Glomerular visceral epithelial cell (primary cell): Measurements from ENCODE around the gene SUSD1.

Experiments used
- DNase-seq: peaks from one replicate; pipeline ENCODE4 v3.0.0-alpha.2; 2016; ENCODE audit errors: extremely low spot score

SUSD1 gene

DNA sequence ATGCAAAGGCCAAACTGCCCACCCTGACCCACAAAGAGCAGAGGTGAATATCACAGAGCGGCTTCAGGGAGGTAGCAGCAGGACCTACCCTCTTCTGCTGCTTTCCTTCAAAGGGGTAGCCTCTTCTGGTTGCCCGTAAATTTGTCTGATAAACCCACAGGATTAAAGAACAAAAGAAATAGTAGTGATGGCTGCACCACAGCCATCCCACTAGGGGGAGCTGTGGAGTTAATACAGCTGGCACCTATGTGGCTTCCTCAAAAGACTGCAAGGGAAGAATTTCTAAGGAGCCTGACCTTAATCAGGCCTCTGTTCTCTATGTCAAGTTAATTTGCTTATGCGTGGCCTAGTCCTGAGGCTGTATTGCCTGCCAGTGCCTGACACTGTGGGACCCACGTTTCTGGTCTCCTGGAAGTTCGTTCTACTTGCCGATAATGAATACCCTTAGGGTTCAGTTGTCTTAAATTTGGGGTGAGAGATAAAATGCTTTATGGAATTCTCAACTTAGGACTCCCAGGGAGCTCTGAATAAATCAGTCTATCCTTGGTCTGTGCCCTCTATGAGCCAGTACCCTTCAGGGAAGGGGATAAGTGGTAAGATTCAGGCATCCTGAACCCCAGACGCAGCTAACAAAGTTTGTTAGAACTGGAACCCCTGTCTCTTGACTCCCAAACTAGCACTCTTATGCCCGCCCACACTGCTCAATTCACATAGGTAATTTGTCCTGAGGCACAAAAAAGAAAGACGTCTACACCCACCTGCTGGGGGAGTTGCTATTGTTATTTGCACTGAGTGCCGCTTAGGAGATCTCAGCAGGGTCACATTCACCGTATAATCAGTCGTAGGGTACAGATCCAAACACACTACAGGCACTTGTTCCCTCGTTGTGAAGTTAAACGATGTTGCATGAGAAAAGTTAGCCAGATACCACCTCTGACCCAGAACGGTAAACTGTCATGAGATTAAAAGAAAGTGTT, 77.1 kb downstream of the SUSD1 start:
- DNase-seq, result peak; percentile 77

DNA sequence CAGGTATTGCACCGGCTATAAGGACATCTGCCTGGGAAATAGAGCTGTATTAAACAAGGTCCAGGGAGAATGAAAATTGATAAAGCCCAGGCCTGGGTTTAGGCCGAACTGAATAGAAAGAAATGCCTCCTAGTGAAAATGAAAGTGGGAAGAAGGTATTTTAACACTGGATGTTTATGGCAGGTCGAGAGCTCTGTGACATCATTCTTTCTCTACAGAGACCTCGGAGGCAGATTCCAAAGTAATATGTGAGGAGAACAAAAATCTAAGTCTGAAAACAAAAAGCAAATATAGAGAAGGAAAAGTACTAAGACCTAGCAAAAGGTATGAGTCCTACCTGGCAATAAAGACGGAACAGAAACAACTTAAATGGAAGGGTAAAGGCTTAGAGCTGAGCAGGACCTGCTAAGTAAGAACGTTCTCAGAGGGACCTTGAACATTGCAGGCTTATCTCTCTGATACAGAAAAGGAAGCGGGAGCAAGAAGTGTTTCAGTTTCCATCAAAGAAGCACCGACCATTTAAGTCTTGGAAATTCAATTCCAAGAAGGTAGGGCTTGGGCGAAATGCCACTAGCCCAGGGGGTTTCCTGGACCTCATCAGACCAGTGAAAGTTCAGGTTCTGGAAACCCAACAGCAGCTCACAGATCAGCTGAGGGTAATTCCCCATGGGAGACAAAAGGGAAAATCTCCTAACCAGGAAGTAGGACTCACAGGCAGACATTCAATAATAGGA, 80.0 kb downstream of the SUSD1 start:
- DNase-seq, result no peak

DNA sequence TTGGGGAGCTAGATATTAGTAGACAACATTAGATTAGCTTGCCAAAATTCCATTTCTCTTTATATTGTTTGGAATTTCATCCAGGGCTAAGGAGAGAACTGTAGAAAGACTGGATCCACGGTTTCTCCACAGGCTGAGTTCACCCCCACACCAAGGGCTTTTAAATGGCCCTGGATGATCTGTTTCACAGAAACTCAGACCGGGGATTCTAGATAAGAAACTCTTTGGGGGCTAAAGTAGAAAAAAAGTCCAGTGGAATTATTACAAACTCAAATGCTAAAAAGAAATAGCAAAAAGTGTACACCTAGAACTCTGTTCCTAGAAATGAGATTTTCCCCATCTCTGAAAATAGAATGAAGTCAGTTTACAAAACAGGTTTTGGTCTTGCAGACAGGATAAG, 80.9 kb downstream of the SUSD1 start:
- DNase-seq, result no peak

DNA sequence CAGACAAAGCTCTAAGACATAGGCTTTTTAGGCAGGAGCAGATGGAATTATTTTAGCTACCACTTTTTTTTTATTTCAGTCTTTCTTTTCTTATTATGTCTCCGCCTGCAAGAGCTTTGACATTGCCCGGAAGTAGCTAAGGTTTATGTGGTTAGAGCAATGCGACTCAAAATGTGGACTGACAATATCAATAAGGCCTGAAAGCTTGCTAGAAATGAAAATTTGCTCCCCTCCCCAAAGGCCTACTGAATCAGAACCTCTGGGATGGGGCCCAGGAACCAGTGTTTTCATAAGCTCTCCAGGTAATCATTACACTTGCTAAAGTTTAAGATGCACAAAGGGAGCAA, 81.3 kb downstream of the SUSD1 start:
- no peak for DNase-seq

DNA sequence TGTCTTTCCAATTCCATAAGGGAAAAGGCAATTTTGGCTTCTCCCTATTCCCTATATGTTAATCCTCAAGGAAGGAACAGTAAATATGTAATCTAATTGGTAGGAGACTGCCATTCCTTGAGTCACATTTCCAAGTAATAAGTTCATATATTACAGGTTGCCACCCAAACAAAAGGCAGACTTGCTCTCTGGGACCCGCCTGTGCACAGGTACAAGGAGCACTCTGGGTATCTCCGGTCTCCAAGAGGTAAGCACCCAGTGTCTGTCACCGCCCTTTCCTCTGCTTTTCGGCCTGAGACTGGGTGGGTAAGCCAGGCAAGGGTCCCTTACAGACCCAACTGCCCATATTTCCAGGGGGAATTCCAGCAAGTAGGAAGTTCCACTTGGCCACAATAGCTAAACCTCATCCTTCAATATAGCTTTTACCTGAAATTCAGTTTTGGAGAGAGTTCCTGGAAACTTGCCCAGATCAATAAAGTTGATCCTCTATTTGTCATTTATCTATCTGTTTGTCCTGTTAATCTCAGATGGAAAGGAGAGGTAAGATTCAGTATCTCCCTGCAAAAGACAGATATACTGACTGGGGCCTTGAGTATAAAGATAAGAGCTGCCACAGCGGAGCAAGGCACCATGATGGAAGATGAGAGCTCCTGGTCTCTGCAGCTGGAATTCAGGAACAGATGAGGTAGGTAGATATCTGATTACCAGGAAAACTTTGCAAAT, 81.8 kb downstream of the SUSD1 start:
- no peak for DNase-seq

DNA sequence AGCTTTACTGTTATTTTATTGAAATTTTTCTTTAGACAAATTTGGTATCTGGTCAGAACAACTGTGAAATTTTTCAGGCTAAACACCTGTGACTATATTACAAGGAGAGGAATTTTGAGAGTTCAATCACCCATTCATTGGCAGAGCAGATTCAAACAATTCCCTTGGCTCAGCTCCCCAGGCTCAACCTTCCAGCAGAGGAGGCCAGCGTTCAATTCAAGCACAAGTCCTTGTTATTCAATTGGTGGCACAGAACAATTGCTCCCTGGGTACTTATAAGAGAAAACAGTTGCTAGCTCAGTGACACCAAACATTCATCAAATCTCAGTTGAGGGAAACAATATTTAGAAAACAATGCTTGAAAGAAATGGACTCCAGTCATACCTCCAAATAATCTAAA, 83.3 kb downstream of the SUSD1 start:
- no peak for DNase-seq

DNA sequence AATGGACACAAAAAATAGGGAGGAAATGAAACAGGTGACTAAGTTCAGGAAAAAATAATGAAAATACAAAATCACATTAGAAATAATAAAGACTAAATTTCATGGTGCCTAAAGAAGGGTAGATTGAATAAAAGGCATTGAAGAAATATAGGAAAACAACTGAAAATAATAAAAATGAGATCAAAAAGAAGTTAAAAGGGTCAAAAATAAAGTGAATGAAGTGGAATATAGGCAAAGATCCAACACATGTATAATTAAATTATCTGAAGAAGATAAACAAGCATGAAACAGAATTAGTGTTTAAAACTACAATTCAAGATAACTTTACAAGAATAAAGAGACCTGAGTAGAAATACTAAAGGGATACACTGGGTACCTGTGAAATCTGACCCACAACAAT, 87.6 kb downstream of the SUSD1 start:
- DNase-seq, result no peak

DNA sequence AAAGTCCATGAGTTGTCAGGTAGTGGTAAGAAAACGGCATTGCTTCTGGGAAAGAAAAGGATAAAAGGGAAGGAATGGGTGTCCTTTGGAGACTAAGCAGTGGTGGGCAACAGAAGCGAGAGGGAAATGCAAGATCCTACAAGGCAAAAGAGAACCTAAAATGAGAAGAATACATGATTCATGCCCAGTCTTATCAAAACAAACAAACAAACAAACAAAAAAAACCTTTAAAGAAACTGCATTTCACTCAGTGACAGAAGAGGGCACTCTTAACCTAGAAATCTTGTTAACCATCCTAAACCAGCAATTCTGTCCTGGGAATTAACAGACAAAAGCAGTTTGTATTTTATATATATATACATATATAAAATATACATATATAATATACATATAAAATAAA, 88.5 kb downstream of the SUSD1 start:
- no peak for DNase-seq

DNA sequence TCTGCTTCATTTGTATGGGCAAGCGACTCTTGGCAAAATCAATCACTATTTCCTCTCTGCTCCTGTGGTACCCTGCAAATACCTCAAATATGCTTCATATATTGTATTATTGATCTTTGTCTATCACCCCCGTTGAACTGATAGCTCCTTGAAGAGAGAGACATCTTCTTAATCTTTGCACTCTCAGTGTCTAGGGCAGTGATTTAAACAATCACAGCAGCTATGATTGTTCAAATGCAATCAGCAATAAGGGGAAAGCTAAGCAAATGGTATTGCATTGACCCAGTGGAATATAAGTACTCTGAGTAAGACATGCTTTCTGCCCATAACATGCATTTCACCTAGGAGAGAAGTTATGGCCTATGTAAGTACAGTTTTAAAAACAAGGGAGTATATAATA, 90.2 kb downstream of the SUSD1 start:
- no peak for DNase-seq

DNA sequence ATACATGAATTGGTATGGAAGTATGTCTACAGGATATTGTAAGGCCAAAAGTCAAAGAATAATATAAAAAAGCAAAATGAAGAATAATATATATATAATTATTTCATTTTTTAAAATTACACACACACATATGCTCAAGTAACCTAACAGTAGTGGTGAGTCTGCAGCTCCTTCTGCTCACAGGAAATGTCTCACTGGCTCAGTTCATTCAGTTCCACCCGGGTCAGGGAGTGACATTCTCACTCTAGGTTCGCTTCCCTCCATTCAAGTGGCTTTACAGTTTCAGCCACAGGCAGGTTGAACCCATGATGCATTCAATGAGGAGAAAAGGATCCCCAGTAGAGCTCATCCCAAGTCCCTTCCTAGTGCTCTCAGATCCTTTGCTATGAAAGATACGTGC, 90.8 kb downstream of the SUSD1 start:
- DNase-seq, result no peak

DNA sequence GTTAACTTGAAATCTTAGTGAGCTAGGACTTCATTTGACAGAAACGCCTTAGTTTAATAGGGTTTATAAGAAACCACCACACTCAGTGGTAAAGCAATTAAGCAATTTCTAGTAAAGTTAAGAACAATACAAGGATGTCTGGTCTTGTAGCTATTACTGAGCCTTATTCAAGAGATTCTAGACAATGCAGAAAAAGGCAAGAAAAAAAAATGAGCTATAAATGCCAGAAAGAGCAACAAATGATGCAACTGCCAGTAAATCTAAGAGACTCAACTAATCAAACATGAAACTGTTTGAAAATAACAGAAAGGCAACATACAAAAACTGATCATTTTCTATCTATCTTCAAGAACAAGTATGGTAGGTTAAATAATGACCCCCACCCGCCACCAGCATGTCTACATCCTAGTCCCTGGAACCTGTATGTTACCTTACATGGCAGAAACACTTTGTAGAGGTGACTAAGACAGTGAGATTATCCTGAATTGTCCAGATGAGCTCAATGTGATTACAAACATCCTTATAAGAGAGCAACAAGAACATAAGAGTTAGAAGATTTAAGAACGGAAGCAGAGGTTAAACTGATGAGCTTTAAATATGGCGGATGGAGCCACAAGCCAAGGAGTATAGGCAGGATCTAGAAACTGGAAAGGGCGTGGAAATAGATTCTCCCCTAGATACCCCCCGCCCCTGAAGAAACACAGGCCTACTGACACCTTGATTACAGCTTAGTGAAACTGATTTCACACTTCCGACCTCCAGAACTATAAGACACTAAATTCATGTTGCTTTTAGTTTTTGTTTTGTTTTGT, 93.0 kb downstream of the SUSD1 start:
- no peak for DNase-seq

DNA sequence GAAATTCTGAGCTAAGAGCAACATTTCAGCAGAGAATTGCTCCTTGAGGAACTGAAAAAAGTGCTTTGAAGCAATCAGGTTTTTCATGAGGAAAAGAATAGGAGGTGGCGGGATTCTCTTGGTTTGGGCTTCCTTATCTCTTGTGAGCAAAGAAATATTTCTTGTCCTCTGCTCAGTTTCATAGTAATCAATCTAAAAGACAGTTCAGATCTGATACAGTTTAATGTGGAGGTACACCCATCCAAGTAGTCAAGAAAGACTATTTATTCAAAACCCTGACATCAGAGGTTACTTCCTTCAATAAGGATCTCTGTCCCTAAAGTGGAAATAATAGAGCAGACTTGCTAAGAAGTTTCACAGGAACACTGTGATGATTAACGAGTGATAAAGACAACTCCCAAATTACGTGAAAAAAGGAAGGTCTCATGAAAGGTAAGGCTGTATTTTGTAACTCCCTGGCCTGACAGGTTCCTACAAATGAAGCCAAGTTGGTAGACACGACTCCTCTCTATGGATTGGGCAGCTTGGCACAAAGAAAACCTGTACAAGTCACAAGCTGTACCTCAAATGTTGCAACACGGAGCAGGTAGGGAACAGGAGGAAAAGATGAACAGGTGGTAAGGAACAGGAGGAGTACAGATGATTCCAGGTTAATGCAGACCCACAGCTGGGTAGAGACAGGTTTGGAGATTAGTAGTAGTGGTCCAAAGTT, 94.1 kb downstream of the SUSD1 start:
- DNase-seq, result no peak

DNA sequence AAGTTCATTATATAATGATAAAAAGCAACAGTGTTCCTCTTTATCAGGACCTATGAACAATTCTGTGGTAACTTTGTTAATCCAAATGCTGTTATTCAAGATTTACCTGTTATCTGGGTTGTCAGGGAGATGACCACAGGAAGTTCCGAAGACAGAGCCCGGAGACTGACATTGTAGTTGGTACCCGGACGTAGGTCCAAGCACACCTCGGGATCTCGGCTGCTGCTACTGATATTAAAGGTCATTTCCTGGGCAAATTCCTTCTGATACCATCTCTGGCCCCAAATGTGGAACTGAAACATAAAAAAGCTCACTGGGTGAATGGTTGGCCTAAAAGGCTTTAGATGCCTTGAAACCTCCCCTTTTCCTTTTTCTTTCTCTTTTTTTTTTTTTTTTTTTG, 96.7 kb downstream of the SUSD1 start:
- DNase-seq, result no peak

DNA sequence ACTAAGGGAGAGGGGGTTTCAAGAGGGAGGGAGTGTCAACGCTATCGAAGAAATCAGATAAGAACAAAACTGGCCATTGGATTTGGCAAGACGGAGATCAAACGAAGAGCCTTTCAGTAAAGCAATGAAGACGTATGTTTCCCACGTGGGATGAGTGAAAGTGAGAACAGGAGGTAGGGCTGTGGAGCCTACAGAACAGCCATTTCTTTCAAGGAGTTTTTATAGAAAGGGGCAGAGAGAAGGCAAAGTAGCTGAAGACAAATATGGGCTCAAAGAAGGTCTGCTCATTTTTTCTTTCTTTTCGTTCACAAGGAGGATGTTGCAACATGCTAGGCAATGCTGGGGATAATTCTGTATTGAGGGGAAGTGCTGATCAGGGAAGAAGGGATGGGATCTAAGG, 98.3 kb downstream of the SUSD1 start:
- no peak for DNase-seq

DNA sequence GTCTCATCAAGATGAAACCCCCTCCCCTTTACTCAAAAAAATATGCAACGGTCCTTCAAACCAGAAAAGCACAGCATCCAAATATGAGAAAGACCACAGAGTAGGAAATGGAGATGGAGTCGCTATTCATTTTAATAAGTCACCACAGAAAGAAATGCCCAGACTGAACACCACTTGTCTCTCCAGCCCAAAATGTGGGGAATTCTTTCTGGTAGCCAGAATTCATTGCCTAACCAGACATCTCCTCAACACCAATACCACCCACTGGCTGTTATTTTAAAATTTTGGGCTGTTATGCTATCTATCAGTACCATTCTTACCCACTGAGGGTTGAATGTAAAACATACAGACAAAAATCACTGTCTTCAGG, 100.1 kb downstream of the SUSD1 start:
- DNase-seq, result no peak

DNA sequence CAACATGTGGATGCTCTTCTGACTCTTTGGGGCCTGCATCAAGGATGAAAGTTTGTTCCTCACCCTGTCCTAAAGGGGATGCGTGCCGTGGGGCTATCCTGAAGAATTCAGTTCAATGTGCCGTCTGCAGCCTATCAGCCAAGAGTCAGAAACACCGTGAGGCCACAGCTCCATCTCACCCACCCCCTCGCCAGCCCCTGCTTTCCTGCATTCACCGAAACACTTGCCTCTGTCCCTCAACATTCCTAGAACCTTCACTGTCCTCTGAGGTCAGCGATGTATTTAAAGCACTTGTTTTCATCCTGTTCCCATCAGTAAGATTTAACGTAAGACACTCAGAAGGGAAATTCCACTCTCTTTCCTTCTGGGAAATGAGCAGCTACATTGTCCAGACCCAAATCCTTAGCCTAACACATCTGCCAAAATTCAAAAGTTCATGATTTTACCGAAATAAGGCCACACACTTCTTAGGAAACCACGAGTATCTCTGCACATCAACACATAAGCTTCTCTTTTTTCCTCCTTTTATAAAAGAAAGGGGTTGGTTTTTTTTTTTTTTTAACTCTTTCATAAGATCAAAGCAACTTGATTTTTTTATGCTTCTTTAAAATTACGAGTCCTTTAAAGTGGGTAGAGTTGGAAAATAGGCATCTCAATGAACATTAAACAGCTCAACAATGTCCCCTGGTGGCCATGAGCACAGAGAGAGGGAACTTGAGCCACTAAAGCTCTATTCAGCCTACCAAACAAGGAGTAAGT, 100.7 kb downstream of the SUSD1 start:
- peak; percentile 98 for DNase-seq

DNA sequence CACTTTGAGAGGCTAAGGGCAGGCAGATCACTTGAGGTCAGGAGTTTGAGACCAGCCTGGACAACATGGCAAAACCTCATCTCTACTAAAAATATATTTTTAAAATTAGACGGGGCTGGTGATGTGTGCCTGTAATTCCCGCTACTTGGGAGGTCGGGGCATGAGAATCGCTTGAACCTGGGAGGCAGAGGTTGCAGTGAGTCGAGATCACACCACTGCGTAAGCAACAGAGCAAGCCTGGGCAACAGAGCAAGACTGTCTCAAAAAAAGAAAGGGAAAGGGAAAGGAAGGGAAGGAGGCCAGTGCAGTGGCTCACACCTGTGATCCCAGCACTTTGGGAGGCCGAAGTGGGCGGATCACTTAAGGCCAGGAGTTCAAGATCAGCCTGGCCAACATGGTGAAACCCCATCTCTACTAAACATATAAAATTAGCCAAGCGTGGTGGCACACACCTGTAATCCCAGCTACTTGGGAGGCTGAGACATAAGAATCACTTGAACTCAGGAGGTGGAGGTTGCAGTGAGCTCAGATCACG, 101.4 kb downstream of the SUSD1 start:
- DNase-seq, result peak; percentile 61

DNA sequence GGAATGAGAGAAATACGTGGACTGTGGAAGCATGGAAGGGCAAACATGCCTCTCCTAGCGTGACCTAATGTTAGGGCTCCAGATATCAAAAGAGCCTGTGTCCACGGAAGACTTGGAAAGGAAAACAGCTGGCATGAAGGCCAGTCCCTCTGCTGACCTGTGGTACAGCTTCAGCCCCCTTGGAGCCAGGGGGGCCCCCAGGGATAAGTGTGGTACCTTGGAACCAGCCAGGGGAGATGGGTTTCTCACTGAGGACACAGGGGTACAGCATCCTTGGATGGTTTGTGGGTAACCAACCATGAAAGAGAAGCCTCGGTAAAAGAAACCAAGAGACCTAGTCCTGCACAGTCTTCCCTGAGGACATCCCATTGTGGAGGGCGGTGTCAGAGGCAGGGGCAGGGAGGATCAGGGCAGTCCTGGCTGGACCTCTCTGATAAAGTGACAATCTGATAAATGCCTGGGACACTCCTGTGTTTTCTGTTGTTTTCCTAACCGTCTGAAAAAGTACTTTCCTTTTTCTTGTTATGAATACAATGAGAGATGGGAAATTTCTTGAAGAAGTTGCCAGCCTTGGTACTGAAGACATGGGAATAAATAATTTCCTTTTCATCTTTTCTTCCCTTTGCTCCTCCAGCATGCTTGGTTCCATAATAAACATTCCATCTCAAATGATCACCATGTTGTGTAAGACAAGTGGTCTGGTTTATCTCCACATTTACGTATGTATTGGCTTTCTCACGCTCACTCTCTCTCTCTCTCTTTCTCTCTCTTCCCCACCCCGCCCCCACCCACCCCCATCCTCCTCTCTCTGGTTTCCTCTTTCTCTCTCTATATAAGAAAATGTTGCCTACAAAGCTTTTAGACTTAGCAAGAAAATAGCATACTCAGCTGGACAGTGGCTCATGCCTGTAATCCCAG, 102.1 kb downstream of the SUSD1 start:
- DNase-seq, result peak; percentile 59
